ENCODE results near the gene PLCE1.
"Not testable (repeated sequence)": the region's sequence is repeated elsewhere in the genome, so short reads cannot be mapped to it uniquely, and the experiment has no call there.

Gene PLCE1

DNA sequence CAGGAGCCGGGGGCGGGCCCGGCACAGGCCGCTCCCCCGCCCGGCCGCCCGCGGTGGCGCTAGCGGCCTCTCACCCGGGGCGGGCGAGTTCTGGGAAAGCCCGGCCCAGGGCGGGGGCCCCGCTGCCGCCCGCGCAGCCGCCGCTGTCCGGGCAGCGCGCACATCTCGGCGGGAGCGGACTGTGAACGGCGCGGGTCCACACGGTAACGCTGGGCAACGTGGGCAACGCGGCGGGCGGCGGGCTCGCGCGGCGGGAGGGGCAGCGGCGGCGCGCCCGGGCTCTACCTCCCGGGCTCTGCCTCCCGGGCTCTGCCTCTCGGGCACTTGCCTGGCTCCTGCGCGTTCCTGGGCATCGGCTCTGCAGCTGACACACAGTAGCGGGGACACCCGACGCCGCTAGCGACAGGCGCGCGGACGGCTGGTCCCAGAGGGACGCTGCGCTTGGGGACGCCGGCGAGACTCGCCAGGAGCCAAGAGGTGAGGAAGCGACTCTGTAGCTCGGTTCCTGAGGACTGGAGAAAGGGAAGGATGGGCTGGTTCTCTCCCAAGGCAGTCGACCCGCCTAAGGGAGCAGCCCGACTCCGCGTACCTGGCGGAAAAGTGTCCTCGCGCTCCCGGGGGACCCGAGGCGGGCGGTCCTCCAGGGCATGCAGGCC is at the start of gene PLCE1:
Gene PLCE1 (plus strand): TSS at position 150 of the 656 bp plus-strand sequence. CDS start 37,116 bp downstream, outside the sequence.
- FAIRE-seq (no peak), DNase-seq (ENCODE audit: insufficient read length, low spot score) (no peak)

- DNase-seq (ENCODE audit: insufficient read length, low spot score) (no peak), FAIRE-seq (no peak)
These were observed 47.9 kb upstream of the PLCE1 start for GRCh38 chr10:93945819-93946218.

DNA sequence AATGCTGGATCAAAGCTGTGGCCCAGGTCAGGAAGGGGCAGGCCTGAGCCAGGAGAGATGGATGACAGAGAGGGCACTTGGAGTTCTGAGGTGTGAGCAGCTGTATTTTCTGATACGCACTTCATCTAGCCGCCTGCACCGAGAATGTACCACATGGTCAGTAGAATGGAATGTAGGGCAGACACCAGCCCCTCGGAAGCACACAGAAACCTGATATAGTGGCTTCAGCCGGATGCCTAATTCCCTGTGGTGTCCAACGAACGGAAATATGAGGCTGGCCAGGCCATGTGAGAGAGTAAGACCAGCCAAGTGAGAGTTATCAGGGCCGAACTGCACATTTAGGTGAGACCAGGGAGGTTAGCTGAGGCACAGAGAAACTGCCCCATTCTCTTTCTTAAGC is 46.7 kb upstream of the PLCE1 start:
- FAIRE-seq (no peak), DNase-seq (ENCODE audit: insufficient read length, low spot score) (no peak)

DNA sequence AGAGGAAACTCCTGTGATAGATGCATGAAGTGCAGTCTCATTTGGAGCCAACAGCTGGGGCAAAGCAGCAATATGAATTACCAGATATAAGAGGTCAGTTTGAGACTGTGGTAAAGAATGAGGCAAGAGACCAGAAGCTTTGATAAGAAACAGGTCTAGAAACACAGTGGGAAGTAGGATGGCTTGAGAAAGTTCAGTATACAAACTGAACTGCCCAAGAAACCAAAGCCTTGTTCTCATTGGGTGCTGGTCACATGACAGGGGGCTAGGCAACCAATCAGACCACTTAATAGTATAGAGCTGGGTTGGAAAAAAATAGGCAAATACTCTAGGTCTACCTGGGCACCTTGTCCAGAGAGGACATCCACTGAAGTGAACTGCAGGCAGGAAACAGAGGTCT is 46.2 kb upstream of the PLCE1 start:
- FAIRE-seq, result no peak

GRCh38 chr10:93951905-93952304 is 41.8 kb upstream of the PLCE1 start:
- DNase-seq (ENCODE audit: insufficient read length, low spot score) (no peak), FAIRE-seq (no peak)

More for the DNA sequence above, 46.2 kb upstream of the PLCE1 start:
- DNase-seq (ENCODE audit: insufficient read length, low spot score), result no peak

DNA sequence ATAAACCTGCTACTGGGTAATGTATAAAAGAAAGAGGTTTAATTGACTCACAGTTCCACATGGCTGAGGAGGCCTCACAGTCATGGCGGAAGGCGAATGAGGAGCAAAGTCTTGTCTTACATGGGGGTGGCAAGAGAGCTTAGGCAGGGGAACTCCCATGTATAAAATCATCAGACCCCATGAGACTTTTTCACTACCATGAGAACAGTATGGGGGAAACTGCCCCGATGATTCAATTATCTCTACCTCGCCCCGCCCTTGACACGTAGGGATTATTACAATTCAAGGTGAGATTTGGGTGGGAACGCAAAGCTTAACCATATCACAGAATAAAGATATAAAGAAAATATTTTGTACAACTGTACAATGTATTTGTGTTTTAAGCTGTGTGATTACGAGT is 39.4 kb upstream of the PLCE1 start:
- FAIRE-seq, result no peak
- DNase-seq (ENCODE audit: insufficient read length, low spot score), result no peak

GRCh38 chr10:93954726-93955363 is 38.9 kb upstream of the PLCE1 start:
- DNase-seq (ENCODE audit: insufficient read length, low spot score), result no peak
- FAIRE-seq, result no peak

- DNase-seq (ENCODE audit: insufficient read length, low spot score) (no peak), FAIRE-seq (no peak)
These were observed 34.9 kb upstream of the PLCE1 start for GRCh38 chr10:93958834-93959233.

DNA sequence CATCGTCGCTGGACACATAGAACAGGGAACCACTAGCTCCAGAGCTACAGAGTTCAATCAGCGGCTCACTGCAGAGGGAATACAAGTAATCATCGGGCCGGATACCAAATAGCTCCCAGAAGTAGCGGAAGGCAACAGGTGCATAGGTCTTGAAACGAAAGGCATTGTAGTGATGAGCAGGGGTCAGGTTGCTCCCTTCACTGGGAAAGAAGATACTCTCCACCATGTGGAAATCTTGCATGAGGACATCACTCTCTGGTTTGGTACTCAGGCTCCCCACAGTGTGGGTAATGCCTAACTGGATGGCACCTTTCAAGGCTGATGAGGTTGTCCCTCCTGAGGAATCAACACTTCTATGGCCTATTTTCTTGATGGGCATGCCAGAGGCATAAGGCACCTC is 32.7 kb upstream of the PLCE1 start:
- FAIRE-seq; DNase-seq (ENCODE audit: insufficient read length, low spot score): not testable (repeated sequence)

- no peak for FAIRE-seq
- no peak for DNase-seq (ENCODE audit: insufficient read length, low spot score)
These were observed 30.8 kb upstream of the PLCE1 start for GRCh38 chr10:93962973-93963372.

GRCh38 chr10:93963434-93963833 is 30.3 kb upstream of the PLCE1 start:
- DNase-seq (ENCODE audit: insufficient read length, low spot score) (no peak), FAIRE-seq (no peak)

DNA sequence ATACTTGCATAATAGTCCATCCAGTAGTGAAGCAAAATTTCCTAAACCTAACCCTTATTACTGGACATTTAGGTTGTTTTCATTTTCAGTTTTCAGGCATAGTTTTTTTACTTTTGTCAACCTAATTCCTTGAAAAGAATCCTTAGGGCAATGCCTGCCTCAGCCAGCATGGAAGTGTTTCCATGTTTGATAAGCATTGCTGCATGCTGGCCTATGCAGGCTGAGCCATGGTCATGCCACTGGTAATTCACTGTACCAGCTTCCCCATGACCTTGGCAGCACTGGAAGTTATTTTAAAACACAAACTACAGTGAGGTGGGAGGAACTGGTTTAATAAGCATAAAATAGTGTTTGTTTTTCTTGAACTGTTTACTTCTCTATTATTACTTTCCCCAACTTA is 27.8 kb upstream of the PLCE1 start:
- no peak for FAIRE-seq

DNA sequence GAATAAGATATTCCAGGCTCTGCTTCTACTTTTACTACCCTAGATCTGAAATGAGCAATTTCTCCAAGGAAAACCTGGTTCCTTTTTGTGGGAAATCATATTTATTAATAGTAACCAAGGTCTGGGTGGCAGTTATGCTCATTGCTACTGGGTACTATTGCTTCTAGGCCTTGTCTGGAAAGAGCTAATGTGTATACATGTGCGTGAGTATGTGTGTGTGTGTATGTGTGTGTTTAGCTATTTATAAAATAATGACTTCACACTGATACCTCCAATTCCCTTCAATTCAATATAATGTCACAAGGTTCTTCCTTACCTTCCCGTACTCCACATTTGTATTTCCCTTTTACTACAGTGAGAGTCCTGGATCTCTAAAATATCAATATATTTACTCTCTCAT is 26.0 kb upstream of the PLCE1 start:
- no peak for DNase-seq (ENCODE audit: insufficient read length, low spot score)
- FAIRE-seq, result no peak

More for the DNA sequence above, 27.8 kb upstream of the PLCE1 start:
- DNase-seq (ENCODE audit: insufficient read length, low spot score), result no peak

DNA sequence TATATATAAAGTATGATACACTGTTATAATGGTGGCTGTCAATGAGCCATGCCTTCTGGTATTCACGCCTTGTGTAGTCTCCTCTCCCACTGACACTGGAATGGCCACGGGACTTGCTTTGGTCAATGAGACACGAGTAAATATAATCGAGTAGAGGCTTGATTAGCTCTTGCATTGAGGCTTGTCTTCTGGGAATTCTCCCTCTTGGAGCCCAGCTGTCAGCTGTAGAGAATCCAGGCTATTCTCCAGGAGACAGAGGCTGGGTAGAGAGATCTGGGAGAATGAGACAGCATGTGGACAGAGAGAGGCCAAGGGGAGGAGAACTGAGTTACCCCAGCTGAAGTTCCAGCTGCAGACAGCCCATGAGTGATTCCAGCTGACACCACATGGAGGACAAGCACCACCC is 25.2 kb upstream of the PLCE1 start:
- DNase-seq (ENCODE audit: insufficient read length, low spot score) (no peak), FAIRE-seq (no peak)

DNA sequence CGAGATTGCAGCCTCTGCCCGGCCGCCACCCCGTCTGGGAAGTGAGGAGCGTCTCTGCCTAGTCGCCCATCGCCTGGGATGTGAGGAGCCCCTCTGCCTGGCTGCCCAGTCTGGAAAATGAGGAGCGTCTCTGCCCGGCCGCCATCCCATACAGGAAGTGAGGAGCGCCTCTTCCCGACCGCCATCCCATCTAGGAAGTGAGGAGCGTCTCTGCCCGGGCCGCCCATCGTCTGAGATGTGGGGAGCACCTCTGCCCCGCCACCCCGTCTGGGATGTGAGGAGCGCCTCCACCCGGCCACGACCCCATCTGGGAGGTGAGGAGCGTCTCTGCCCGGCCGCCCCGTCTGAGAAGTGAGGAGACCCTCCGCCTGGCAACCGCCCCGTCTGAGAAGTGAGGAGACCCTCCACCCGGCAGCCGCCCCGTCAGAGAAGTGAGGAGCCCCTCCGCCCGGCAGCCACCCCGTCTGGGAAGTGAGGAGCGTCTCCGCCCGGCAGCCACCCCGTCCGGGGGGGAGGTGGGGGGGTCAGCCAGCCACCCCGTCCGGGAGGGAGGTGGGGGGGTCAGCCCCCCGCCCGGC is 23.2 kb upstream of the PLCE1 start:
- not testable (repeated sequence) for FAIRE-seq; DNase-seq (ENCODE audit: insufficient read length, low spot score)

DNA sequence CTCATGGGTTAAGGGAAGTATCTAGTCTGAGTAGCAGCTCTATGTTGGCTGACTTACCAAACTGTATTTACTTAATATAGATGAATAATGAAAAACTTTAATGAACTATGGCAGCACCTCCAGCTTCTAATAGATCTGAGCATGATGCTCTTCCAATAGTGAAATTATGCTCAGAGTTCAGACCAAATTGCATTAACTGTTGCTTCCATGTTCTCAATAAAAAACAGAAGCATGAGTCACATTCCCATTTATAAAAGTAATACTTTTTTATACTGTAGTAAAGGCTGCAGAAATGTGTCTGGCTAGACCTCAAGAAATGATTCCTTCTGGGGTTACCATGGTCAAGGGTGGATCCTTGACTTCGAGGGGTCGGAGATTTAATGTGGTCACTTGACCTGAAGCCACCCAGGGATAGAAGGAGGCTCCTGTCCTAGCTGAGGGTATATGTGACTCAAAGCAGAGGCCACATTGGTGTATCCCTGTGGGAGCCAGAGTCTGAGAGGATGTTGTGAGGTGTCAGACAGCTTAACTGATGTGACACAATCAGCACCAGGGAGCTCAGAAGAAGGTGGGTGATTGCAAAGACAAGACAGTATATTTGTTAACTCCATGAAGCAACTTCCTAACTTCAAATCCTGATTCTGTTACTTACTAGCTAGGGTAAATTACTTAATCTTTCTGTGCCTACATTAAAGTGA is 19.8 kb upstream of the PLCE1 start:
- DNase-seq (ENCODE audit: insufficient read length, low spot score) (no peak), FAIRE-seq (no peak)

GRCh38 chr10:93977442-93977841 is 16.3 kb upstream of the PLCE1 start:
- FAIRE-seq, result no peak
- DNase-seq (ENCODE audit: insufficient read length, low spot score), result no peak

- FAIRE-seq (no peak), DNase-seq (ENCODE audit: insufficient read length, low spot score) (no peak)
These were observed 13.2 kb upstream of the PLCE1 start for GRCh38 chr10:93980486-93980885.

GRCh38 chr10:93991114-93991513 is 2.6 kb upstream of the PLCE1 start:
- no peak for FAIRE-seq

DNA sequence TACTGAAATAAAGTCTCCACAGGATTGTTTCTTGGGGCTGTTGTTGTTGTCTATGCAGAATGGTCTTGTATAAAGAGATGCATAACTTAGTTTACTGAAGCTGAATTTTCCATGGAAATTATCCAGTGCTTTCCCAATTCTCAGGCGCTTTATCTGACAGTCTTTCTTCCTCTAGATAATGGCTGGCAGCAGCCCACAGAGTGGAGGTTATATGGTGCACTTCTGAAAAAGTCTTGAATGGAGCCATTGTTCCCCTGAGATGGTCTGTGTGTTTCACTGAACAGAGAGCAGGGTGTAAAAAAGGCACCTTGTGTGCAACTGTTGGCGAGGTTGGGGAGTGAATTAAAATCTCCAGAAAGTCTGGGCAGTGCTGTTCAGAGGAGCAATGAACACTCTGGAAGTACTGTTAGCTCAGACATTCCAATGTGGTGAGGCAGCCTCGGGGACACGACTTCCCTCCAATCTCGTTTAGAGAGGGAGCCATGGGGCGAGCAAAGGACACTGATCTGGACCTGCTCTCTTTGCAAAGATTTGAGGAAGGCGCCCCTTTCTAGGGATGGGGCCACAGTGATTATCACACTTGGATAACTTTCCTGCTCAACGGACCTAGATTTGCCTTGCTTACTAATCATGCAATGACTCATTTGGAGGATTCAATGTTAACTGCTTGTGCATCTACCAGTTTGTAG is 2.0 kb upstream of the PLCE1 start:
- FAIRE-seq (no peak), DNase-seq (ENCODE audit: insufficient read length, low spot score) (no peak)

More at GRCh38 chr10:93991114-93991513, 2.6 kb upstream of the PLCE1 start:
- DNase-seq (ENCODE audit: insufficient read length, low spot score), result no peak

All from GM19239 (cell line).